ENCODE data around the gene CDHR3.

CDHR3 gene

GRCh38 chr7:106067678-106068077 is 104.6 kb downstream of the CDHR3 start:
- no peak overlapping the region for H3K4me3 ChIP-seq (ENCODE audit: low read length, poor library complexity, severe bottlenecking)
- H3K9me3 ChIP-seq (ENCODE audit: insufficient read depth, low read depth, low read length): no peaks in the 10 kb centered on the region
- H2AFZ ChIP-seq (ENCODE audit: low read length): no peak overlapping the region
- H3K9me2 ChIP-seq (replicated peaks; ENCODE audit: low read depth, low read length): no peaks in the 10 kb centered on the region
- H3K36me3 ChIP-seq (ENCODE audit: insufficient read depth, low read length): no peaks in the 10 kb centered on the region
- TF ChIP-seq, protein P1, sequence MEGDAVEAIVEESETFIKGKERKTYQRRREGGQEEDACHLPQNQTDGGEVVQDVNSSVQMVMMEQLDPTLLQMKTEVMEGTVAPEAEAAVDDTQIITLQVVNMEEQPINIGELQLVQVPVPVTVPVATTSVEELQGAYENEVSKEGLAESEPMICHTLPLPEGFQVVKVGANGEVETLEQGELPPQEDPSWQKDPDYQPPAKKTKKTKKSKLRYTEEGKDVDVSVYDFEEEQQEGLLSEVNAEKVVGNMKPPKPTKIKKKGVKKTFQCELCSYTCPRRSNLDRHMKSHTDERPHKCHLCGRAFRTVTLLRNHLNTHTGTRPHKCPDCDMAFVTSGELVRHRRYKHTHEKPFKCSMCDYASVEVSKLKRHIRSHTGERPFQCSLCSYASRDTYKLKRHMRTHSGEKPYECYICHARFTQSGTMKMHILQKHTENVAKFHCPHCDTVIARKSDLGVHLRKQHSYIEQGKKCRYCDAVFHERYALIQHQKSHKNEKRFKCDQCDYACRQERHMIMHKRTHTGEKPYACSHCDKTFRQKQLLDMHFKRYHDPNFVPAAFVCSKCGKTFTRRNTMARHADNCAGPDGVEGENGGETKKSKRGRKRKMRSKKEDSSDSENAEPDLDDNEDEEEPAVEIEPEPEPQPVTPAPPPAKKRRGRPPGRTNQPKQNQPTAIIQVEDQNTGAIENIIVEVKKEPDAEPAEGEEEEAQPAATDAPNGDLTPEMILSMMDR (conservative IDR thresholded peaks at IDR 0.05; ENCODE audit: low read length): no peak
- no peak for TF ChIP-seq EZH2phosphoT487 (IDR thresholded peaks at IDR 0.05; ENCODE audit: borderline replicate concordance)
- no peak overlapping the region for H3K9ac ChIP-seq (ENCODE audit: low read depth, low read length, poor library complexity, severe bottlenecking)
- no peak overlapping the region for H3K4me2 ChIP-seq (ENCODE audit: low read depth, low read length, poor library complexity, severe bottlenecking)
- peaks cover 22% of the 10 kb centered on the region for H3K79me2 ChIP-seq (ENCODE audit: insufficient read depth, low read length)
- peaks cover 71% of the 10 kb centered on the region for H3K4me1 ChIP-seq (ENCODE audit: insufficient read depth, low read length, poor library complexity, severe bottlenecking)
- no peaks in the 10 kb centered on the region for H3K27me3 ChIP-seq (ENCODE audit: insufficient read depth, low read length, poor library complexity, severe bottlenecking)
- peaks cover 10% of the 10 kb centered on the region for H3F3A ChIP-seq (ENCODE audit: low read depth)
- H4K20me1 ChIP-seq (ENCODE audit: insufficient read depth, low read length, poor library complexity, severe bottlenecking): no peaks in the 10 kb centered on the region

- H3K9me3 ChIP-seq (ENCODE audit: insufficient read depth, low read depth, low read length): no peaks in the 10 kb centered on the region
- peaks cover 71% of the 10 kb centered on the region for H3K4me1 ChIP-seq (ENCODE audit: insufficient read depth, low read length, poor library complexity, severe bottlenecking)
- peak overlapping the region; percentile 91 for H3K9ac ChIP-seq (ENCODE audit: low read depth, low read length, poor library complexity, severe bottlenecking)
- no peaks in the 10 kb centered on the region for H3K27me3 ChIP-seq (ENCODE audit: insufficient read depth, low read length, poor library complexity, severe bottlenecking)
- H3K36me3 ChIP-seq (ENCODE audit: insufficient read depth, low read length): no peaks in the 10 kb centered on the region
- H4K20me1 ChIP-seq (ENCODE audit: insufficient read depth, low read length, poor library complexity, severe bottlenecking): no peaks in the 10 kb centered on the region
- no peak overlapping the region for H3K4me3 ChIP-seq (ENCODE audit: low read length, poor library complexity, severe bottlenecking)
- H3F3A ChIP-seq (ENCODE audit: low read depth): peaks cover 11% of the 10 kb centered on the region
- H3K4me2 ChIP-seq (ENCODE audit: low read depth, low read length, poor library complexity, severe bottlenecking): peak overlapping the region; percentile 82
- H3K79me2 ChIP-seq (ENCODE audit: insufficient read depth, low read length): peaks cover 22% of the 10 kb centered on the region
- H2AFZ ChIP-seq (ENCODE audit: low read length): no peak overlapping the region
- H3K9me2 ChIP-seq (replicated peaks; ENCODE audit: low read depth, low read length): no peaks in the 10 kb centered on the region
- TF ChIP-seq, protein P1 (conservative IDR thresholded peaks at IDR 0.05; ENCODE audit: low read length): no peak
These were observed 105.5 kb downstream of the CDHR3 start for GRCh38 chr7:106068538-106068961.

GRCh38 chr7:106068986-106069385 is 105.9 kb downstream of the CDHR3 start:
- Histone ChIP-seq H3K27me3 (ENCODE audit: insufficient read depth, low read length, poor library complexity, severe bottlenecking) (no peaks in the 10 kb centered on the region), H3K9me2 (replicated peaks; ENCODE audit: low read depth, low read length) (no peaks in the 10 kb centered on the region), H4K20me1 (ENCODE audit: insufficient read depth, low read length, poor library complexity, severe bottlenecking) (no peaks in the 10 kb centered on the region), H3K4me1 (ENCODE audit: insufficient read depth, low read length, poor library complexity, severe bottlenecking) (peaks cover 71% of the 10 kb centered on the region), H3K4me2 (ENCODE audit: low read depth, low read length, poor library complexity, severe bottlenecking) (peak overlapping the region; percentile 82), H3K79me2 (ENCODE audit: insufficient read depth, low read length) (peaks cover 22% of the 10 kb centered on the region), H2AFZ (ENCODE audit: low read length) (no peak overlapping the region), H3F3A (ENCODE audit: low read depth) (peaks cover 11% of the 10 kb centered on the region), H3K36me3 (ENCODE audit: insufficient read depth, low read length) (no peaks in the 10 kb centered on the region), H3K9ac (ENCODE audit: low read depth, low read length, poor library complexity, severe bottlenecking) (peak overlapping the region; percentile 91), H3K4me3 (ENCODE audit: low read length, poor library complexity, severe bottlenecking) (peak overlapping the region; percentile 77), H3K9me3 (ENCODE audit: insufficient read depth, low read depth, low read length) (no peaks in the 10 kb centered on the region)
- TF ChIP-seq EZH2phosphoT487 (IDR thresholded peaks at IDR 0.05; ENCODE audit: borderline replicate concordance): no peak
- TF ChIP-seq, protein P1 (conservative IDR thresholded peaks at IDR 0.05; ENCODE audit: low read length): no peak

Measured in Loucy (cell line).